GM23338 (cell line): ENCODE results near the gene AFM. TPM values are rescaled to one million over a fixed set of nuclear protein-coding genes. Genes with fewer than 3 reads are reported as not detected.
A peak's percentile ranks its signal among the peaks of the same experiment; 100 is the strongest.

Experiments
- ATAC-seq: fragments of 200-7000 bp; cut with Tn5 transposase; 3 replicates; pipeline ENCODE4 v1.9.1; 2020
- DNase-seq: peaks from one replicate; pipeline ENCODE4 v3.0.0-alpha.2; 2015; ENCODE audit warnings: low spot score
- H2AFZ ChIP-seq: fragments of 200-600 bp; sonication (generic); 2 replicates; pipeline ENCODE4 v1.8.0; 2016; ENCODE audit warnings: antibody characterized with exemption, mild to moderate bottlenecking, moderate library complexity
- H3F3A ChIP-seq: fragments of 200-600 bp; sonication (generic); replicated peaks from 2 replicates; pipeline ENCODE4 v1.8.0; 2017; ENCODE audit warnings: antibody characterized with exemption, mixed run types, low read depth
- H3K27ac ChIP-seq: fragments of 200-600 bp; sonication (generic); 2 replicates; pipeline ENCODE4 v1.6.1; 2016; ENCODE audit warnings: low read depth
- H3K27me3 ChIP-seq: fragments of 200-600 bp; sonication (generic); 2 replicates; pipeline ENCODE4 v1.8.0; 2016; ENCODE audit warnings: mild to moderate bottlenecking, mixed run types, moderate library complexity; ENCODE audit not compliant: insufficient read depth
- H3K36me3 ChIP-seq: fragments of 200-600 bp; sonication (generic); 2 replicates; pipeline ENCODE4 v1.8.0; 2016; ENCODE audit warnings: mild to moderate bottlenecking; ENCODE audit not compliant: insufficient read depth
- H3K4me1 ChIP-seq: fragments of 200-600 bp; sonication (generic); 2 replicates; pipeline ENCODE4 v1.8.0; 2016; ENCODE audit warnings: mild to moderate bottlenecking, moderate library complexity; ENCODE audit not compliant: insufficient read depth
- H3K4me2 ChIP-seq: fragments of 200-600 bp; sonication (generic); 2 replicates; pipeline ENCODE4 v1.7.1; 2017; ENCODE audit warnings: mixed run types
- H3K4me3 ChIP-seq: fragments of 200-600 bp; sonication (generic); 2 replicates; pipeline ENCODE4 v1.6.1; 2016; ENCODE audit warnings: mixed run types
- H3K79me2 ChIP-seq: fragments of 200-600 bp; sonication (generic); replicated peaks from 2 replicates; pipeline ENCODE4 v1.8.0; 2017; ENCODE audit warnings: mild to moderate bottlenecking; ENCODE audit not compliant: insufficient read depth
- H3K9me2 ChIP-seq: fragments of 200-600 bp; sonication (generic); 2 replicates; pipeline ENCODE4 v1.8.0; 2017; ENCODE audit not compliant: insufficient read depth
- H4K20me1 ChIP-seq: fragments of 200-600 bp; sonication (generic); replicated peaks from 2 replicates; pipeline ENCODE4 v1.8.0; 2017; ENCODE audit warnings: mild to moderate bottlenecking; ENCODE audit not compliant: insufficient read depth
- H3K27ac Mint-ChIP-seq: 2 replicates; pipeline ENCODE4 v1.8.0; 2020; ENCODE audit warnings: inconsistent platforms, mild to moderate bottlenecking, moderate library complexity, mixed read lengths
- H3K27me3 Mint-ChIP-seq: 3 replicates; pipeline ENCODE4 v1.8.0; 2022; ENCODE audit warnings: low read depth, mild to moderate bottlenecking, moderate library complexity, mixed read lengths, inconsistent platforms; ENCODE audit not compliant: insufficient read depth, poor library complexity
- H3K36me3 Mint-ChIP-seq: 3 replicates; pipeline ENCODE4 v1.8.0; 2021; ENCODE audit warnings: low read depth, mild to moderate bottlenecking, inconsistent platforms, moderate library complexity, mixed read lengths
- H3K4me1 Mint-ChIP-seq: 3 replicates; pipeline ENCODE4 v1.8.0; 2020; ENCODE audit warnings: mild to moderate bottlenecking, inconsistent platforms, mixed read lengths
- H3K4me3 Mint-ChIP-seq: 3 replicates; pipeline ENCODE4 v1.8.0; 2021; ENCODE audit warnings: moderate library complexity, mild to moderate bottlenecking, inconsistent platforms, mixed read lengths
- H3K9me3 Mint-ChIP-seq: 3 replicates; pipeline ENCODE4 v1.8.0; 2020; ENCODE audit warnings: moderate library complexity, mild to moderate bottlenecking, inconsistent platforms, mixed read lengths
- CREB1 ChIP-seq: fragments of 250-450 bp; sonication (Bioruptor Pico); IDR thresholded peaks from 2 replicates; pipeline ENCODE4 v1.5.0; 2020; ENCODE audit warnings: low read depth, mild to moderate bottlenecking, moderate library complexity
- CTCF ChIP-seq, 2 experiments: fragments of 200-600 bp in 1 of 2; sonication (generic) in 1 of 2; conservative IDR thresholded peaks; 2 replicates each; pipeline versions ENCODE4 v1.5.1 to v1.6.1; 2016 to 2017; ENCODE audit warnings: antibody characterized with exemption in 2 of 2, low read depth in 2 of 2, mild to moderate bottlenecking in 2 of 2, moderate library complexity in 1 of 2
- ETS1 ChIP-seq: IDR thresholded peaks from 2 replicates; pipeline ENCODE4 v1.6.1; 2016; ENCODE audit warnings: antibody characterized with exemption
- EZH2phosphoT487 ChIP-seq: fragments of 200-600 bp; sonication (generic); IDR thresholded peaks from one replicate; pipeline ENCODE4 v1.8.1; 2018; ENCODE audit warnings: antibody characterized with exemption; ENCODE audit not compliant: unreplicated experiment
- NANOG ChIP-seq: IDR thresholded peaks from 2 replicates; pipeline ENCODE4 v1.6.1; 2016; ENCODE audit warnings: antibody characterized with exemption, borderline replicate concordance
- REST ChIP-seq: IDR thresholded peaks from one replicate; pipeline ENCODE4 v1.6.1; 2018; ENCODE audit warnings: antibody characterized with exemption; ENCODE audit not compliant: unreplicated experiment
- STAT1 ChIP-seq: IDR thresholded peaks from one replicate; pipeline ENCODE4 v1.6.1; 2016; ENCODE audit warnings: antibody characterized with exemption; ENCODE audit not compliant: unreplicated experiment
- ZNF114 ChIP-seq: fragments of 250-450 bp; sonication (Bioruptor Pico); IDR thresholded peaks from 2 replicates; pipeline ENCODE4 v1.5.0; 2020; ENCODE audit warnings: mild to moderate bottlenecking, moderate library complexity
- ZNF331 ChIP-seq: fragments of 250-450 bp; sonication (Bioruptor Pico); IDR thresholded peaks from 2 replicates; pipeline ENCODE4 v1.5.0; 2020; ENCODE audit warnings: low read depth, mild to moderate bottlenecking, moderate library complexity
- polyA plus RNA-seq: library from polyadenylated mRNA; unstranded; fragments of >200 nt; fragmentation: Nextera tagmentation; extraction: Ambion mirVana; gene quantifications from 2 replicates; pipeline ENCODE4 v1.2.1, GENCODE V29; 2016
- total RNA-seq: library from RNA; depleted of rRNA; stranded (reverse); fragments of >200 nt; shearing (Covaris generic); gene quantifications from 2 replicates; pipeline ENCODE4 v1.2.3, GENCODE V29; 2014

The AFM gene
- total and polyA plus RNA-seq, 2 experiments from 2014 or later, result not detected

DNA sequence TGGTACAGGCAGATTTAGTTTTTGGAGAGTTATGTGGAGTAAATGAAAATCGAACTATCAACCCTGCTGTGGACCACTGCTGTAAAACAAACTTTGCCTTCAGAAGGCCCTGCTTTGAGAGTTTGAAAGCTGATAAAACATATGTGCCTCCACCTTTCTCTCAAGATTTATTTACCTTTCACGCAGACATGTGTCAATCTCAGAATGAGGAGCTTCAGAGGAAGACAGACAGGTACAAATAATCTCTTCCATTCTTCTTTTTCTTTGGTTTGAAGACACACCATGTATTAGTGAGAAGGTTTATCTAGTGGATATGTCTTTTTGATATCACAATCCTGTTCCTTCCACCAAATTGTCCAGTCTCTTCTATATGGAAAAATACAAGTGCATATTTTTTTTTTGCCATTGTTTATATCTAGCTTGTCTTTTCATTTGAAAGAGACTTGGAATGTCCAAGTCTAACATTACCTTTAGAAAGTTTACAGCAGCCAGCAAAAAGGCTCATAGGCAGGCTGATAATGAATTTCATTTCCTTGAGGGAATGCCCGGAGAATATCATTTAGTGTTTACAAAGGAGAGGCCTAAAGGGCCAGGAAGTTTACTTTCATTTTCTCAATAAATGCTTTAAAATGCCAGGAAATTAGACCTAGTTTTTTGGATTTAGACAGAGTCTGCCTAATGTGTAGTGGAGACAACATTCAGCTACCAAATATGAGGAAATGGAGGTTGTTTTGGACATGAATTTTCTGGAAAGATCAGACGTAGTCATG, 18.6 kb downstream of the AFM start:
- ATAC-seq, result no peak
- no peaks in the 10 kb centered on the region for H4K20me1 ChIP-seq

More for the DNA sequence above, 18.6 kb downstream of the AFM start:
- H3K9me3 Mint-ChIP-seq, result no peaks in the 10 kb centered on the region
- H3K9me2 ChIP-seq, result no peaks in the 10 kb centered on the region
- H3K4me1 Mint-ChIP-seq, result no peaks in the 10 kb centered on the region; the same call in 2 of the 3 replicates
- no peaks in the 10 kb centered on the region for H3K27me3 ChIP-seq
- no peak for DNase-seq
- no peaks in the 10 kb centered on the region for H3K36me3 Mint-ChIP-seq
- no peak overlapping the region for H3K4me3 Mint-ChIP-seq
- TF ChIP-seq STAT1 (no peak), EZH2phosphoT487 (no peak), NANOG (no peak), REST (no peak), CTCF (conservative IDR thresholded peaks at IDR 0.05; ENCODE audit: low read depth in 2 of 2) (no peak), ZNF114 (CRISPR knock-in tag) (no peak), ZNF331 (CRISPR knock-in tag) (no peak), CREB1 (CRISPR knock-in tag) (no peak), ETS1 (no peak)
- 0 out of 2 replicates have a peak overlapping the region, but pooled peaks have one; percentile 6 for H2AFZ ChIP-seq
- H3K36me3 ChIP-seq, result no peaks in the 10 kb centered on the region
- H3K4me2 ChIP-seq, result no peak overlapping the region
- no peaks in the 10 kb centered on the region for H3K27me3 Mint-ChIP-seq
- no peak overlapping the region for H3K27ac ChIP-seq
- no peak overlapping the region for H3K4me3 ChIP-seq
- no peaks in the 10 kb centered on the region for H3K79me2 ChIP-seq
- H3F3A ChIP-seq, result no peaks in the 10 kb centered on the region
- H3K27ac Mint-ChIP-seq, result no peak overlapping the region
- no peaks in the 10 kb centered on the region for H3K4me1 ChIP-seq
